Stimulated activated CD4-positive, alpha-beta T cell treated with anti-CD3 and anti-CD28 coated beads, Interleukin-1b, Interleukin-23, amount 100 ng/mL, for 1 hour (primary cell): ENCODE results near the gene DZIP1.

ENCODE experiments used
- DNase-seq, 2 donors: peaks; one replicate each; pipeline ENCODE4 v3.0.0-alpha.2; 2020; ENCODE audit warnings: low read depth in 2 of 2

DZIP1 gene

GRCh38 chr13:95547531-95548167 lies 96.9 kb downstream of the DZIP1 start:
- no peak for DNase-seq

GRCh38 chr13:95546919-95547318 lies 97.6 kb downstream of the DZIP1 start:
- DNase-seq, result no peak

- DNase-seq, result no peak
Measured at GRCh38 chr13:95544293-95544692, 100.2 kb downstream of the DZIP1 start.

GRCh38 chr13:95541911-95542474 lies 102.5 kb downstream of the DZIP1 start:
- no peak for DNase-seq

GRCh38 chr13:95541308-95541707 lies 103.2 kb downstream of the DZIP1 start:
- no peak for DNase-seq

- DNase-seq, result no peak
Measured at GRCh38 chr13:95540888-95541287, 103.6 kb downstream of the DZIP1 start.

- no peak for DNase-seq
Measured at GRCh38 chr13:95536632-95537241, 107.8 kb downstream of the DZIP1 start.

GRCh38 chr13:95535243-95535642 lies 109.3 kb downstream of the DZIP1 start:
- DNase-seq, result no peak

GRCh38 chr13:95533545-95534160 lies 110.9 kb downstream of the DZIP1 start:
- no peak for DNase-seq

GRCh38 chr13:95530178-95530577 lies 114.3 kb downstream of the DZIP1 start:
- DNase-seq, result no peak
